Right ventricle myocardium superior (tissue), 1 donor: ENCODE data around the gene PREB. TPM values are rescaled to one million over a fixed set of nuclear protein-coding genes. Genes with fewer than 3 reads are reported as not detected.
"Not testable (repeated sequence)": the region's sequence is repeated elsewhere in the genome, so short reads cannot be mapped to it uniquely, and the experiment has no call there.

Experiments
- ATAC-seq: fragments of 200-7000 bp; cut with Tn5 transposase; one replicate; pipeline ENCODE4 v1.9.1; 2020; ENCODE audit warnings: mild to moderate bottlenecking; ENCODE audit not compliant: poor library complexity
- DNase-seq: peaks from one replicate; pipeline ENCODE4 v3.0.0-alpha.2; 2020
- intact Hi-C: fragments of 100-400 bp; cut with DNase I; formaldehyde crosslinking; loops from one replicate; pipeline ENCODE4 v1.11.2; 2022
- long read RNA-seq: library from polyadenylated mRNA; unstranded; transcript quantifications from one replicate; pipeline ENCODE4 v2.0.0, GENCODE V29; 2021
- total RNA-seq: library from RNA; stranded (reverse); fragmentation: NEBNext Ultra II Directional; extraction: Animal tissue kit (Norgen Biotek cat#: 25700); gene quantifications from one replicate; pipeline ENCODE4 v1.2.1, GENCODE V29; 2021
- donor health status: DM: no; HTN: yes; CAD: no; lungs with severe emphysema.

PREB gene
- 50.6 TPM for total RNA-seq
- long read RNA-seq, transcript PREB-201 (9 exons, 2,166 nt) = major isoform, 223 of 276 reads
- long read RNA-seq, transcript PREB-202 (8 exons, 1,910 nt) = minor isoform, 5 of 276 reads
- long read RNA-seq, partial matches to known transcripts = 23 of 276 reads
- long read RNA-seq, other reads (novel, unspliced or antisense) = 23 of 276 reads

- ATAC-seq = peak; percentile 98
- intact Hi-C loops = no loop called here
Measured at GRCh38 chr2:27133905-27134780, at the start of gene PREB. TSS of gene PREB (minus strand) at chr2:27134636. CDS start at chr2:27134421, 215 bp downstream.

GRCh38 chr2:27184115-27184514, 49.7 kb upstream of the PREB start:
- DNase-seq (no peak), ATAC-seq (peak; percentile 83)
- intact Hi-C loops = no loop called here

More at GRCh38 chr2:27133905-27134780, at the start of gene PREB:
- DNase-seq = peak; percentile 99

- no peak for ATAC-seq
- intact Hi-C loops = no loop called here
Measured at GRCh38 chr2:27182346-27182745, 47.9 kb upstream of the PREB start.

GRCh38 chr2:27179344-27180000, 45.0 kb upstream of the PREB start:
- intact Hi-C loops = no loop called here
- ATAC-seq (no peak), DNase-seq (no peak)

More at GRCh38 chr2:27182346-27182745, 47.9 kb upstream of the PREB start:
- no peak for DNase-seq

- DNase-seq (no peak), ATAC-seq (no peak)
- intact Hi-C loops = no loop called here
Measured at GRCh38 chr2:27178469-27178868, 44.0 kb upstream of the PREB start.

GRCh38 chr2:27177441-27178351, 43.3 kb upstream of the PREB start:
- no peak for DNase-seq
- ATAC-seq = no peak
- intact Hi-C loops = no loop called here

GRCh38 chr2:27175781-27176180, 41.3 kb upstream of the PREB start:
- ATAC-seq, intact Hi-C loops, DNase-seq: not testable (repeated sequence)

- DNase-seq (no peak), ATAC-seq (no peak)
- intact Hi-C loops = no loop called here
Measured at GRCh38 chr2:27175330-27175729, 40.9 kb upstream of the PREB start.

GRCh38 chr2:27174638-27175037, 40.2 kb upstream of the PREB start:
- intact Hi-C loops = no loop called here
- ATAC-seq = no peak
- DNase-seq = no peak

- intact Hi-C loops = no loop called here
- DNase-seq (no peak), ATAC-seq (no peak)
Measured at GRCh38 chr2:27171351-27171848, 37.0 kb upstream of the PREB start.

- ATAC-seq (peak; percentile 25), DNase-seq (no peak)
- intact Hi-C loops = no loop called here
Measured at GRCh38 chr2:27170581-27171337, 36.3 kb upstream of the PREB start.

- intact Hi-C loops = no loop called here
- DNase-seq (no peak), ATAC-seq (no peak)
Measured at GRCh38 chr2:27164960-27165763, 30.7 kb upstream of the PREB start.

- DNase-seq (no peak), ATAC-seq (no peak)
- intact Hi-C loops = no loop called here
Measured at GRCh38 chr2:27162151-27163121, 28.0 kb upstream of the PREB start.

- DNase-seq (no peak), ATAC-seq (no peak)
- intact Hi-C loops = no loop called here
Measured at GRCh38 chr2:27160191-27160590, 25.8 kb upstream of the PREB start.

- DNase-seq (no peak), ATAC-seq (no peak)
- intact Hi-C loops = no loop called here
Measured at GRCh38 chr2:27159271-27159670, 24.8 kb upstream of the PREB start.

GRCh38 chr2:27158468-27158867, 24.0 kb upstream of the PREB start:
- DNase-seq = no peak
- no peak for ATAC-seq
- intact Hi-C loops = no loop called here
